ENCODE measurements around the gene CASKIN2. TPM values are rescaled to one million over a fixed set of nuclear protein-coding genes. Genes with fewer than 3 reads are reported as not detected.

Gene CASKIN2
- total and polyA plus RNA-seq, 2 experiments from 2014 or later, result 18.1 to 31.2 TPM

Other genes with a start within 250 kb of the CASKIN2 start
- 35.6 and 47.9 TPM in 2 replicates for gene MIF4GD, start 244.3 kb downstream of the CASKIN2 start, total RNA-seq
- 75.4 and 75.8 TPM in 2 replicates for gene MIF4GD, start 244.3 kb downstream of the CASKIN2 start, polyA plus RNA-seq
- gene SLC25A19, start 226.1 kb downstream of the CASKIN2 start, total RNA-seq, result 8.9 and 13.2 TPM in 2 replicates
- 12.2 and 17.7 TPM in 2 replicates for gene SLC25A19, start 226.1 kb downstream of the CASKIN2 start, polyA plus RNA-seq
- 113 and 198 TPM in 2 replicates for gene GRB2, start 109.9 kb downstream of the CASKIN2 start, total RNA-seq
- gene GRB2, start 109.9 kb downstream of the CASKIN2 start, polyA plus RNA-seq, result 115 and 132 TPM in 2 replicates
- 87.1 and 105 TPM in 2 replicates for gene TMEM94, start 58.9 kb downstream of the CASKIN2 start, total RNA-seq
- gene TMEM94, start 58.9 kb downstream of the CASKIN2 start, polyA plus RNA-seq, result 74.2 and 93.5 TPM in 2 replicates
- 70.5 and 88.8 TPM in 2 replicates for gene TSEN54, start 991 bp upstream of the CASKIN2 start, total RNA-seq
- 52.8 and 64.4 TPM in 2 replicates for gene TSEN54, start 991 bp upstream of the CASKIN2 start, polyA plus RNA-seq
- 28.1 and 40.3 TPM in 2 replicates for gene LLGL2, start 10.2 kb upstream of the CASKIN2 start, total RNA-seq
- gene LLGL2, start 10.2 kb upstream of the CASKIN2 start, polyA plus RNA-seq, result 35.2 and 45.5 TPM in 2 replicates
- gene MYO15B, start 72.3 kb upstream of the CASKIN2 start, total RNA-seq, result 15.3 and 101 TPM in 2 replicates
- gene MYO15B, start 72.3 kb upstream of the CASKIN2 start, polyA plus RNA-seq, result 21.3 and 49.2 TPM in 2 replicates
- 0.11 and 0.89 TPM in 2 replicates for gene SMIM5, start 117.9 kb upstream of the CASKIN2 start, total RNA-seq
- gene SMIM5, start 117.9 kb upstream of the CASKIN2 start, polyA plus RNA-seq, result 0.42 and 0.60 TPM in 2 replicates
- gene RECQL5, start 151.6 kb upstream of the CASKIN2 start, total RNA-seq, result 21.0 and 43.1 TPM in 2 replicates
- gene RECQL5, start 151.6 kb upstream of the CASKIN2 start, polyA plus RNA-seq, result 28.6 and 47.4 TPM in 2 replicates
- 40.1 and 50.8 TPM in 2 replicates for gene SAP30BP, start 151.8 kb upstream of the CASKIN2 start, total RNA-seq
- gene SAP30BP, start 151.8 kb upstream of the CASKIN2 start, polyA plus RNA-seq, result 106 and 134 TPM in 2 replicates
- gene ITGB4, start 205.9 kb upstream of the CASKIN2 start, total RNA-seq, result 0.09 and 0.21 TPM in 2 replicates
- gene ITGB4, start 205.9 kb upstream of the CASKIN2 start, polyA plus RNA-seq, result 0.40 and 1.6 TPM in 2 replicates
- 35.1 and 54.0 TPM in 2 replicates for gene GALK1, start 249.7 kb upstream of the CASKIN2 start, total RNA-seq
- 42.4 and 74.4 TPM in 2 replicates for gene GALK1, start 249.7 kb upstream of the CASKIN2 start, polyA plus RNA-seq